SH-SY5Y (cell line): ENCODE results near the gene LRBA.

Experiments
- GATA2 ChIP-seq: IDR thresholded peaks from 2 replicates; pipeline ENCODE4 v1.6.1; 2011; ENCODE audit warnings: mild to moderate bottlenecking, low read depth, low read length
- GATA3 ChIP-seq: IDR thresholded peaks from 2 replicates; pipeline ENCODE4 v1.6.1; 2011; ENCODE audit warnings: low read depth, mild to moderate bottlenecking, low read length, moderate library complexity

DNA sequence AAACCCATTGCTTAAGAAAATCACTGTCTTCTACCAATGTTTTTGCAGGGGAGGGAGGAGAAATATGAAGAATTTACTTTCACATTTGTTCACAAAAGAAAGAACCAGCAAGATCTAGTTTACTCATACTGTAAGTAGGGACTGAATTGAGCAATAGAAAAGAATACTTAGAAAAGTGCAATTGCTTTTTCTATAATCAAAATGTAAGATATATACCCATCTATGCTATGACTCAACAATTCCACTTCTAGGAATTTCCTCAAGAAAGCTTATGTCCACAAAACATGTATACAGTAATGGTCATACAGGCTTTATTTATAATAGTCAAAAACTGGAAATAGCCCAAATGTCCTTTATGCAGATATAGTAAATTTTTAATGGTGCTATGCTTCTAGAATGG is 196.4 kb downstream of the LRBA start:
- TF ChIP-seq GATA2: no peak
- no peak for TF ChIP-seq GATA3
